K562 (cell line): Measurements from ENCODE around the gene PMM1. TPM values are rescaled to one million over a fixed set of nuclear protein-coding genes. Genes with fewer than 3 reads are reported as not detected.

Source experiments
- CEBPG ChIP-seq, 3 experiments: fragments of 200-800 bp in 1 of 3; sonication (Bioruptor generic) in 1 of 3; sonication (generic) in 1 of 3; formaldehyde crosslinking in 1 of 3; IDR thresholded peaks in 2 of 3; conservative IDR thresholded peaks in 1 of 3; 2 replicates each; pipeline versions ENCODE4 v1.6.1 to v1.8.0; 2016 to 2022; ENCODE audit warnings: missing compliant biosample characterization in 2 of 3, missing genetic modification characterization in 2 of 3, mild to moderate bottlenecking in 1 of 3, missing genetic modification reagents in 1 of 3
- E2F6 ChIP-seq, 2 experiments: IDR thresholded peaks; 2 replicates each; pipeline ENCODE4 v1.6.1; 2011; ENCODE audit warnings: borderline replicate concordance in 1 of 2, control low read depth in 1 of 2, low read depth in 1 of 2, low read length in 1 of 2, mild to moderate bottlenecking in 1 of 2, mixed read lengths in 1 of 2, moderate library complexity in 1 of 2; ENCODE audit not compliant: insufficient read depth in 1 of 2, insufficient read length in 1 of 2, poor library complexity in 1 of 2, severe bottlenecking in 1 of 2; ENCODE audit errors: extremely low read depth in 1 of 2
- KDM4B ChIP-seq, 2 experiments: fragments of 450-650 bp in 1 of 2; sonication (generic) in 1 of 2; IDR thresholded peaks; 2 replicates each; pipeline ENCODE4 v1.6.1; 2016 to 2017; ENCODE audit warnings: borderline replicate concordance in 2 of 2, antibody characterized with exemption in 1 of 2, low read depth in 1 of 2, mild to moderate bottlenecking in 1 of 2
- MTA3 ChIP-seq: fragments of 450-650 bp; formaldehyde crosslinking; IDR thresholded peaks from 2 replicates; pipeline ENCODE4 v1.6.1; 2017; ENCODE audit warnings: mild to moderate bottlenecking, borderline replicate concordance
- SAFB ChIP-seq: fragments of 200-400 bp; formaldehyde crosslinking; IDR thresholded peaks from 2 replicates; pipeline ENCODE4 v1.6.1; 2017; ENCODE audit warnings: low read depth, low read length, borderline replicate concordance
- THAP7 ChIP-seq: fragments of 250-450 bp; sonication (Bioruptor Pico); IDR thresholded peaks from 2 replicates; pipeline ENCODE4 v1.5.0; 2021
- ZNF174 ChIP-seq: fragments of 250-450 bp; sonication (Bioruptor Pico); IDR thresholded peaks from 2 replicates; pipeline ENCODE4 v1.4.0; 2020; ENCODE audit warnings: mild to moderate bottlenecking
- ZNF592 ChIP-seq: fragments of 450-650 bp; IDR thresholded peaks from 2 replicates; pipeline ENCODE4 v1.6.1; 2017; ENCODE audit warnings: antibody characterized with exemption, mild to moderate bottlenecking
- polyA plus RNA-seq, 8 experiments: library from polyadenylated mRNA; depleted of rRNA in 4 of 8; stranded (reverse) in 5 of 8; unstranded in 3 of 8; fragments of >200 nt; fragmentation: Nextera tagmentation in 2 of 8; fragmentation: Illumina TruSeq in 1 of 8; extraction: Ambion mirVana in 2 of 8; extraction: Trizol in 1 of 8; gene quantifications; 2 replicates each; pipeline versions ENCODE4 v1.2.1 to v1.2.3, GENCODE V29; 2011 to 2014; ENCODE audit warnings: inconsistent platforms in 1 of 8, missing spikeins in 1 of 8
- total RNA-seq, 7 experiments: library from RNA; depleted of rRNA in 6 of 7; stranded (reverse); fragments of >200 nt in 6 of 7; fragmentation: Illumina TruSeq in 2 of 7; extraction: Trizol in 2 of 7; gene quantifications; 2 replicates each; pipeline versions ENCODE4 v1.2.1 to v1.2.3, GENCODE V29; 2011 to 2021; ENCODE audit warnings: low replicate concordance in 1 of 7
- TF ChIP-seq, protein P1 (sequence below): sonication (generic); formaldehyde crosslinking; IDR thresholded peaks from 2 replicates; pipeline ENCODE4 v1.8.0; 2022; ENCODE audit warnings: mild to moderate bottlenecking, missing genetic modification reagents, borderline replicate concordance
- TF ChIP-seq, protein P2 (sequence below): fragments of 250-450 bp; sonication (Bioruptor Pico); IDR thresholded peaks from 2 replicates; pipeline ENCODE4 v1.6.1; 2021; ENCODE audit warnings: mild to moderate bottlenecking
- TF ChIP-seq, protein P3 (sequence below): sonication (generic); formaldehyde crosslinking; IDR thresholded peaks from 2 replicates; pipeline ENCODE4 v1.8.1; 2023; ENCODE audit warnings: mild to moderate bottlenecking, missing genetic modification reagents

Gene PMM1
- total and polyA plus RNA-seq, 9 of the 15 experiments (the other 6 are each of a cell fraction or from before 2014, with no cell fraction given), result 10.2 to 31.7 (median 20.3) TPM

DNA sequence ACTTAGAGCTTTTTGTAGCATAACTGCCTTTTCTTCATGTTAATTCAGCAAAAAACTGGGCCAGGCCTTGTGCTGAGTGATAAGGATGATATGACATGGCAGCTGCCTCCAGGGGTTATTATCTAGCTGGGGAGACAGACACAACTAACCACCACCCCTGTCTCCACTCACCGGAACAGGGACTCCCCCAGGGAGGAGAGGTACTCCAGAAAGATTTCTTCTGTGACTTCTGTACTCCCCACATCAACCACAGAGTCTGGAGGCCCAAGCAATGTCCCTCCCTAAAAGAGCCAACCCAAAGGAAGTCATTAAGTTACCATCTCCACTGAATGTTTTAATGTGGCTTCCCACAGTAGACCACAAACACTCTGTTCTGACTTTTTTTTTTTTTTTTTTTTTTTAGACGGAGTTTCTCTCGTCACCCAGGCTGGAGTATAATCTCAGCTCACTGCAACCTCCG is 14.3 kb upstream of the PMM1 start (continued):
- TF ChIP-seq, protein P1, sequence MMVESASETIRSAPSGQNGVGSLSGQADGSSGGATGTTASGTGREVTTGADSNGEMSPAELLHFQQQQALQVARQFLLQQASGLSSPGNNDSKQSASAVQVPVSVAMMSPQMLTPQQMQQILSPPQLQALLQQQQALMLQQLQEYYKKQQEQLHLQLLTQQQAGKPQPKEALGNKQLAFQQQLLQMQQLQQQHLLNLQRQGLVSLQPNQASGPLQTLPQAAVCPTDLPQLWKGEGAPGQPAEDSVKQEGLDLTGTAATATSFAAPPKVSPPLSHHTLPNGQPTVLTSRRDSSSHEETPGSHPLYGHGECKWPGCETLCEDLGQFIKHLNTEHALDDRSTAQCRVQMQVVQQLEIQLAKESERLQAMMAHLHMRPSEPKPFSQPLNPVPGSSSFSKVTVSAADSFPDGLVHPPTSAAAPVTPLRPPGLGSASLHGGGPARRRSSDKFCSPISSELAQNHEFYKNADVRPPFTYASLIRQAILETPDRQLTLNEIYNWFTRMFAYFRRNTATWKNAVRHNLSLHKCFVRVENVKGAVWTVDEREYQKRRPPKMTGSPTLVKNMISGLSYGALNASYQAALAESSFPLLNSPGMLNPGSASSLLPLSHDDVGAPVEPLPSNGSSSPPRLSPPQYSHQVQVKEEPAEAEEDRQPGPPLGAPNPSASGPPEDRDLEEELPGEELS (CRISPR knock-in tag), result no peak
- TF ChIP-seq, protein P2, sequence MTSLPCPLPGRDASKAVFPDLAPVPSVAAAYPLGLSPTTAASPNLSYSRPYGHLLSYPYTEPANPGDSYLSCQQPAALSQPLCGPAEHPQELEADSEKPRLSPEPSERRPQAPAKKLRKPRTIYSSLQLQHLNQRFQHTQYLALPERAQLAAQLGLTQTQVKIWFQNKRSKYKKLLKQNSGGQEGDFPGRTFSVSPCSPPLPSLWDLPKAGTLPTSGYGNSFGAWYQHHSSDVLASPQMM (CRISPR knock-in tag), result no peak
- TF ChIP-seq KDM4B (IDR thresholded peaks at IDR 0.05; ENCODE audit: borderline replicate concordance in 2 of 2, low read depth in 1 of 2) (no peak), ZNF174 (CRISPR knock-in tag) (no peak), CEBPG (CRISPR knock-in tag; IDR thresholded peaks at IDR 0.05) (no peak), CEBPG (tag; conservative IDR thresholded peaks at IDR 0.05 in 1 of 2, IDR thresholded peaks at IDR 0.05 in 1 of 2) (no peak), MTA3 (no peak), ZNF592 (no peak; the same call in 1 of the 2 replicates), THAP7 (CRISPR knock-in tag) (no peak), E2F6 (IDR thresholded peaks at IDR 0.05; ENCODE audit: borderline replicate concordance in 1 of 2, extremely low read depth in 1 of 2, insufficient read depth in 1 of 2, insufficient read length in 1 of 2, low read depth in 1 of 2, low read length in 1 of 2, poor library complexity in 1 of 2, severe bottlenecking in 1 of 2) (no peak), SAFB (no peak)
- TF ChIP-seq, protein P3, sequence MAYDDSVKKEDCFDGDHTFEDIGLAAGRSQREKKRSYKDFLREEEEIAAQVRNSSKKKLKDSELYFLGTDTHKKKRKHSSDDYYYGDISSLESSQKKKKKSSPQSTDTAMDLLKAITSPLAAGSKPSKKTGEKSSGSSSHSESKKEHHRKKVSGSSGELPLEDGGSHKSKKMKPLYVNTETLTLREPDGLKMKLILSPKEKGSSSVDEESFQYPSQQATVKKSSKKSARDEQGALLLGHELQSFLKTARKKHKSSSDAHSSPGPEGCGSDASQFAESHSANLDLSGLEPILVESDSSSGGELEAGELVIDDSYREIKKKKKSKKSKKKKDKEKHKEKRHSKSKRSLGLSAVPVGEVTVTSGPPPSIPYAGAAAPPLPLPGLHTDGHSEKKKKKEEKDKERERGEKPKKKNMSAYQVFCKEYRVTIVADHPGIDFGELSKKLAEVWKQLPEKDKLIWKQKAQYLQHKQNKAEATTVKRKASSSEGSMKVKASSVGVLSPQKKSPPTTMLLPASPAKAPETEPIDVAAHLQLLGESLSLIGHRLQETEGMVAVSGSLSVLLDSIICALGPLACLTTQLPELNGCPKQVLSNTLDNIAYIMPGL (CRISPR knock-in tag), result no peak
